Measurements from ENCODE around the gene EEFSEC. TPM values are rescaled to one million over a fixed set of nuclear protein-coding genes. Genes with fewer than 3 reads are reported as not detected.

The EEFSEC gene
- total RNA-seq, 2 experiments from 2014 or later = 17.7 to 25.3 TPM

DNA sequence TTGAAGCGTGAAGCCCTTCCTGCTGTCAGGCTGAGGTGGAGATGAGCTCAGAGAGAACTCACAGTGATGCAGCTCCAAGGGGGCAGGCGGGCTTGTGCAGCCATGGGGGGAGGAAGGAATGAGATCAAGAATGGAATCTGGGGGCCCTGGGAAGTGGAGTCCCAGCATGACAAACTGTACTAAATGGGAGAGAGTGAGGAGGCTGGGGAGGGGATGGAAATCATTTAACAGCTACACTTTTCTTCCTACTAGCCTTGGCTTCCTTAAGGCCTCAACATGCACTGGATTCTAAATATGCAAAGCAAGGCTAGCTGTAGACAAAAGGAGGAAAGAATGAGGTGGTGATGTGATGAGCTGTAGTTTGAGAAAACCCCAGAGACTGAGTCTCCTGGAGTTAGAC lies 133.9 kb downstream of the EEFSEC start:
- no peaks in the 10 kb centered on the region for H3K9me3 ChIP-seq (ENCODE audit: low read length)
- no TSS peak for BruUV-seq (replicated peaks)
- H3K4me3 ChIP-seq (ENCODE audit: low read depth, low read length, poor library complexity, severe bottlenecking) = no peak overlapping the region
- H2AFZ ChIP-seq (ENCODE audit: low read length) = no peak overlapping the region
- intact Hi-C loops (cut with micrococcal nuclease; ENCODE audit: unreplicated experiment) = no loop called here
- CTCF ChIA-PET (ENCODE audit: unreplicated experiment) = no interaction called here
- H3K79me2 ChIP-seq (ENCODE audit: insufficient read depth, low read depth, low read length) = no peaks in the 10 kb centered on the region
- H3K36me3 ChIP-seq (ENCODE audit: insufficient read depth, low read length) = 0 out of 2 replicates have a peak, but pooled peaks cover 3% of the 10 kb centered on the region
- no peak overlapping the region for H3K4me2 ChIP-seq (ENCODE audit: low read length)
- no peaks in the 10 kb centered on the region for H4K20me1 ChIP-seq (ENCODE audit: insufficient read depth, low read length)
- no peaks in the 10 kb centered on the region for H3K4me1 ChIP-seq (ENCODE audit: insufficient read depth, low read length, poor library complexity, severe bottlenecking)
- H3K27ac ChIP-seq (ENCODE audit: low read depth, low read length, poor library complexity, severe bottlenecking) = no peak overlapping the region
- no peaks in the 10 kb centered on the region for H3K9me2 ChIP-seq (ENCODE audit: insufficient read depth, low read length)
- TF ChIP-seq EZH2phosphoT487 (IDR thresholded peaks at IDR 0.05; ENCODE audit: borderline replicate concordance, low read depth, low read length) = no peak
- TF ChIP-seq, protein P1, sequence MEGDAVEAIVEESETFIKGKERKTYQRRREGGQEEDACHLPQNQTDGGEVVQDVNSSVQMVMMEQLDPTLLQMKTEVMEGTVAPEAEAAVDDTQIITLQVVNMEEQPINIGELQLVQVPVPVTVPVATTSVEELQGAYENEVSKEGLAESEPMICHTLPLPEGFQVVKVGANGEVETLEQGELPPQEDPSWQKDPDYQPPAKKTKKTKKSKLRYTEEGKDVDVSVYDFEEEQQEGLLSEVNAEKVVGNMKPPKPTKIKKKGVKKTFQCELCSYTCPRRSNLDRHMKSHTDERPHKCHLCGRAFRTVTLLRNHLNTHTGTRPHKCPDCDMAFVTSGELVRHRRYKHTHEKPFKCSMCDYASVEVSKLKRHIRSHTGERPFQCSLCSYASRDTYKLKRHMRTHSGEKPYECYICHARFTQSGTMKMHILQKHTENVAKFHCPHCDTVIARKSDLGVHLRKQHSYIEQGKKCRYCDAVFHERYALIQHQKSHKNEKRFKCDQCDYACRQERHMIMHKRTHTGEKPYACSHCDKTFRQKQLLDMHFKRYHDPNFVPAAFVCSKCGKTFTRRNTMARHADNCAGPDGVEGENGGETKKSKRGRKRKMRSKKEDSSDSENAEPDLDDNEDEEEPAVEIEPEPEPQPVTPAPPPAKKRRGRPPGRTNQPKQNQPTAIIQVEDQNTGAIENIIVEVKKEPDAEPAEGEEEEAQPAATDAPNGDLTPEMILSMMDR (conservative IDR thresholded peaks at IDR 0.05; ENCODE audit: low read length) = no peak
- POLR2A ChIA-PET = interaction anchor here (0.6 kb wide), 2 partner anchors 16 to 138 kb away, joined by 3 read pairs; no protein-coding TSS in a partner anchor
- no peak for DNase-seq (ENCODE audit: low spot score)

DNA sequence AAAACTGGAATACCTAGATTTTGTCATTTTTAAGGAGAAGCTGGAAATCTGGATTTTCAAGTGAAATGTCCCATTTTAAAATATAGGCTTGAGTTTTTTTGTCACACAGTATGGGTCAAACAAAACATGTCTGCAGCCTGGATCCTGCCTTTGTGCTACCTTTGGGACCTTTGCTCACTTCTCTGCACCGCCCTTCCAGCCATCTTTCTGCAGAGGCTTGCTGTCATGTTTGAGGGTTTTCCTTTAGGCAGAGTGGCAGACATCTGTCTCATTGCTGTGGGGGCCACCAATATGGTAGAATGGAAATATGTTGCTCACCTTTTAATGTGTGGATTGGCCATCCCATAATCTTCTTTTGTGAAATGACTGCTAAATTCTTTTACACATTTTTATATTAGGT lies 136.3 kb downstream of the EEFSEC start:
- intact Hi-C loops (cut with micrococcal nuclease; ENCODE audit: unreplicated experiment) = no loop called here
- Histone ChIP-seq H2AFZ (ENCODE audit: low read length) (no peak overlapping the region), H3K9me3 (ENCODE audit: low read length) (no peaks in the 10 kb centered on the region), H3K79me2 (ENCODE audit: insufficient read depth, low read depth, low read length) (no peaks in the 10 kb centered on the region), H3K4me2 (ENCODE audit: low read length) (no peak overlapping the region), H3K4me1 (ENCODE audit: insufficient read depth, low read length, poor library complexity, severe bottlenecking) (peaks cover 4% of the 10 kb centered on the region), H3K27ac (ENCODE audit: low read depth, low read length, poor library complexity, severe bottlenecking) (no peak overlapping the region), H3K4me3 (ENCODE audit: low read depth, low read length, poor library complexity, severe bottlenecking) (no peak overlapping the region), H3K36me3 (ENCODE audit: insufficient read depth, low read length) (0 out of 2 replicates have a peak, but pooled peaks cover 3% of the 10 kb centered on the region), H4K20me1 (ENCODE audit: insufficient read depth, low read length) (no peaks in the 10 kb centered on the region), H3K9me2 (ENCODE audit: insufficient read depth, low read length) (no peaks in the 10 kb centered on the region)
- ChIA-PET CTCF (ENCODE audit: unreplicated experiment) (no interaction called here), POLR2A (no interaction called here)
- BruUV-seq (replicated peaks) = no TSS peak
- no peak for TF ChIP-seq EZH2phosphoT487 (IDR thresholded peaks at IDR 0.05; ENCODE audit: borderline replicate concordance, low read depth, low read length)
- TF ChIP-seq, protein P1 (conservative IDR thresholded peaks at IDR 0.05; ENCODE audit: low read length) = no peak
- DNase-seq (ENCODE audit: low spot score) = no peak

DNA sequence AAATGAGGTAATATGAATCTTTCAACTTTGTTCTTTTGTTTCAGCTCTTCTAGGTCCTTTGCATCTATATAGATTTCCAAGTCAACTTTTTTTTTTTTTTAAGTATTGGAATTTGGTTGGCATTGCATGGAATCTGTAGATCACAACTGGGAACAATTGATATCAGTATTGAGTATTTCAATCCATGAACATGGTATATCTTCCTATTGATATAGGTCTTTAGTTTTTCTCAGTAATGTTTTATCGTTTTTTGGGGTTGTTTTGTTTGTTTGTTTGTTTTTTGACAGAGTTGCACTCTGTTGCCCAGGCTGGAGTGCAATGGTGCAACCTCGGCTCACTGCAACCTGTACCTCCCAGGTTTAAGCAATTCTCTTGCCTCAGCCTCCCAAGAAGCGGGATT lies 137.2 kb downstream of the EEFSEC start:
- H3K4me3 ChIP-seq (ENCODE audit: low read depth, low read length, poor library complexity, severe bottlenecking) = no peak overlapping the region

More for the DNA sequence above, 137.2 kb downstream of the EEFSEC start:
- no peaks in the 10 kb centered on the region for H3K9me2 ChIP-seq (ENCODE audit: insufficient read depth, low read length)
- H3K4me1 ChIP-seq (ENCODE audit: insufficient read depth, low read length, poor library complexity, severe bottlenecking) = peaks cover 13% of the 10 kb centered on the region
- DNase-seq (ENCODE audit: low spot score) = no peak
- CTCF ChIA-PET (ENCODE audit: unreplicated experiment) = no interaction called here
- intact Hi-C loops (cut with micrococcal nuclease; ENCODE audit: unreplicated experiment) = no loop called here
- H3K27ac ChIP-seq (ENCODE audit: low read depth, low read length, poor library complexity, severe bottlenecking) = no peak overlapping the region
- H3K79me2 ChIP-seq (ENCODE audit: insufficient read depth, low read depth, low read length) = no peaks in the 10 kb centered on the region
- H3K36me3 ChIP-seq (ENCODE audit: insufficient read depth, low read length) = 0 out of 2 replicates have a peak, but pooled peaks cover 3% of the 10 kb centered on the region
- TF ChIP-seq, protein P1 (conservative IDR thresholded peaks at IDR 0.05; ENCODE audit: low read length) = no peak
- TF ChIP-seq EZH2phosphoT487 (IDR thresholded peaks at IDR 0.05; ENCODE audit: borderline replicate concordance, low read depth, low read length) = no peak
- BruUV-seq (replicated peaks) = no TSS peak
- no peaks in the 10 kb centered on the region for H4K20me1 ChIP-seq (ENCODE audit: insufficient read depth, low read length)
- H3K4me2 ChIP-seq (ENCODE audit: low read length) = no peak overlapping the region
- H3K9me3 ChIP-seq (ENCODE audit: low read length) = no peaks in the 10 kb centered on the region
- POLR2A ChIA-PET = interaction anchor here (0.9 kb wide), 1 partner anchor 85 kb away, joined by 4 read pairs; no protein-coding TSS in a partner anchor
- H2AFZ ChIP-seq (ENCODE audit: low read length) = no peak overlapping the region

Data from OCI-LY7 (cell line).